ENCODE results near the gene TLN1. TPM values are rescaled to one million over a fixed set of nuclear protein-coding genes. Genes with fewer than 3 reads are reported as not detected.
A peak's percentile ranks its signal among the peaks of the same experiment; 100 is the strongest.

TLN1 gene
- polyA plus RNA-seq, 3 donors = 46.6 to 251 (median 93.0) TPM

DNA sequence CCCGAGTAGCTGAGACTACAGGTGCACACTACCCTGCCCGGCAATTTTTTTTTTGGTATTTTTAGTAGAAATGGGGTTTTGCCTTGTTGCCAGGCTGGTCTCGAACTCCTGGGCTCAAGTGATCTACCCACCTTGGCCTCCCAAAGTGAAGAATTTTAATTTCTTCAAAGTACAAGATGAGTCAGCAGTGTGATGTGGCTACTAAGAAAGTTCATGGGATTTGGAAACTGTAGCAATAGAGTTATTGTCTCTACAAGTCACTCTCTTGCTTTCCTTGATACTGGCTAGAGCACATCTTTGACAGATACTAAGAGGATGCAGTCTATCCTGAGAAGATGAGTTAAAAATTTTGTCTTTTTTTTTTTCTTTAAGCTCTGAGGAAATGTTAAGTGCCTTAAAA is 2.1 kb upstream of the TLN1 start:
- Histone ChIP-seq H3K27me3 (ENCODE audit: control insufficient read depth in 2 of 2, insufficient read depth in 2 of 2, low read length in 2 of 2) (no peaks in the 10 kb centered on the region), H3K9ac (ENCODE audit: insufficient read depth, low read length, poor library complexity, severe bottlenecking) (no peak overlapping the region), H2AFZ (ENCODE audit: insufficient read depth, low read depth, low read length, poor library complexity, severe bottlenecking) (no peak overlapping the region), H3K4me3 (replicated peaks in 1 of 3; ENCODE audit: low read depth in 2 of 3, low read length in 3 of 3) (no peak overlapping the region), H3K4me2 (replicated peaks; ENCODE audit: extremely low read depth, low read length, poor library complexity, severe bottlenecking) (no peak overlapping the region), H3K4me1 (ENCODE audit: control insufficient read depth in 1 of 2, insufficient read depth in 2 of 2, low read length in 2 of 2) (peaks cover 39 to 47% of the 10 kb centered on the region in 2 donors), H4K20me1 (ENCODE audit: insufficient read depth, low read length) (peaks cover 55% of the 10 kb centered on the region), H3K27ac (ENCODE audit: low read depth in 1 of 2, low read length in 2 of 2) (no peak overlapping the region), H3K36me3 (replicated peaks in 1 of 2; ENCODE audit: control insufficient read depth in 1 of 2, insufficient read depth in 2 of 2, low read length in 2 of 2) (peaks cover 37 to 47% of the 10 kb centered on the region in 2 donors), H3K79me2 (ENCODE audit: insufficient read depth, low read length) (peaks cover 42% of the 10 kb centered on the region), H3K9me3 (replicated peaks in 1 of 2; ENCODE audit: control insufficient read depth in 1 of 2, insufficient read depth in 1 of 2, low read length in 2 of 2) (no peaks in the 10 kb centered on the region)
- Mint-ChIP-seq H3K4me1 (peaks cover 21% of the 10 kb centered on the region), H3K27me3 (ENCODE audit: low read depth in 3 of 3) (peaks cover 0 to 6% (median 0%) of the 10 kb centered on the region in 3 donors), H3K4me3 (no peak overlapping the region), H3K9me3 (peaks cover 0 to 2% (median 0%) of the 10 kb centered on the region in 7 donors), H3K36me3 (peaks cover 36 to 53% of the 10 kb centered on the region in 2 donors), H3K27ac (peak overlapping the region in 1 of 7 donors; percentile 27)
- WGBS (ENCODE audit: insufficient coverage) = no CpG with 5 or more reads among the region's 3 CpGs
- DNase-seq = no peak
- intact Hi-C loops (cut with micrococcal nuclease) = loop anchor here (5.0 to 10.0 kb wide), 4 partner anchors 77 to 622 kb away; partner anchors contain the start of genes CCDC107 (in 1 of the 2), FAM221B (in 1 of the 2), RMRP (in 1 of the 2) and TESK1 (in 1 of the 2)
- TF ChIP-seq, protein P1, sequence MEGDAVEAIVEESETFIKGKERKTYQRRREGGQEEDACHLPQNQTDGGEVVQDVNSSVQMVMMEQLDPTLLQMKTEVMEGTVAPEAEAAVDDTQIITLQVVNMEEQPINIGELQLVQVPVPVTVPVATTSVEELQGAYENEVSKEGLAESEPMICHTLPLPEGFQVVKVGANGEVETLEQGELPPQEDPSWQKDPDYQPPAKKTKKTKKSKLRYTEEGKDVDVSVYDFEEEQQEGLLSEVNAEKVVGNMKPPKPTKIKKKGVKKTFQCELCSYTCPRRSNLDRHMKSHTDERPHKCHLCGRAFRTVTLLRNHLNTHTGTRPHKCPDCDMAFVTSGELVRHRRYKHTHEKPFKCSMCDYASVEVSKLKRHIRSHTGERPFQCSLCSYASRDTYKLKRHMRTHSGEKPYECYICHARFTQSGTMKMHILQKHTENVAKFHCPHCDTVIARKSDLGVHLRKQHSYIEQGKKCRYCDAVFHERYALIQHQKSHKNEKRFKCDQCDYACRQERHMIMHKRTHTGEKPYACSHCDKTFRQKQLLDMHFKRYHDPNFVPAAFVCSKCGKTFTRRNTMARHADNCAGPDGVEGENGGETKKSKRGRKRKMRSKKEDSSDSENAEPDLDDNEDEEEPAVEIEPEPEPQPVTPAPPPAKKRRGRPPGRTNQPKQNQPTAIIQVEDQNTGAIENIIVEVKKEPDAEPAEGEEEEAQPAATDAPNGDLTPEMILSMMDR (IDR thresholded peaks at IDR 0.05) = no peak

DNA sequence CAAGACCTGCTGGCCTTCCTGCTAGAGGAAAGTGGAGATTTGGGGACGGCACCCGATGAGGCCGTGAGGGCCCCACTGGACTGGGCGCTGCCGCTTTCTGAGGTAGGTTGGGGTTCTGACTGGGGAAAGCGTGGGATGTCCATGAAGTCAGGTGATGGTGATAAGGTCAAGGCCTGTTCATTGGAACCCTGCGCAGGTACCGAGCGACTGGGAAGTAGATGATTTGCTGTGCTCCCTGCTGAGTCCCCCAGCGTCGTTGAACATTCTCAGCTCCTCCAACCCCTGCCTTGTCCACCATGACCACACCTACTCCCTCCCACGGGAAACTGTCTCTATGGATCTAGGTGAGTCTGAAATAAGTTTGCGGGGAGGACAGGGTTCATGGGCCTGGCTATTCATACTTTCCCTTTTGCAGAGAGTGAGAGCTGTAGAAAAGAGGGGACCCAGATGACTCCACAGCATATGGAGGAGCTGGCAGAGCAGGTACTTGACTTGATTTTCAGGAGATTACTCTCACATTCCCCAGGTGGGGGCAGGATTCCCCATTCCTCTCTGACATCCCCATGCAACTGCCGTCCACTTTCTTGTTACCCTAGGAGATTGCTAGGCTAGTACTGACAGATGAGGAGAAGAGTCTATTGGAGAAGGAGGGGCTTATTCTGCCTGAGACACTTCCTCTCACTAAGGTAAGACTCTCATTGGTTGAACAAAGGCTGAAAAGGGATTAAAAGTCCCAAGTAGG is 976 bp upstream of the TLN1 start:
- Mint-ChIP-seq H3K27ac (peak overlapping the region in 6 of 7 donors; percentile 94 to 99 (median 96)), H3K4me3 (peak overlapping the region in 1 of 2 donors; percentile 92), H3K4me1 (peaks cover 21% of the 10 kb centered on the region), H3K9me3 (peaks cover 0 to 1% (median 0%) of the 10 kb centered on the region in 7 donors), H3K27me3 (ENCODE audit: low read depth in 3 of 3) (peaks cover 0 to 6% (median 0%) of the 10 kb centered on the region in 3 donors), H3K36me3 (peaks cover 25 to 42% of the 10 kb centered on the region in 2 donors)
- Histone ChIP-seq H3K9ac (ENCODE audit: insufficient read depth, low read length, poor library complexity, severe bottlenecking) (peak overlapping the region; percentile 75), H3K4me1 (ENCODE audit: control insufficient read depth in 1 of 2, insufficient read depth in 2 of 2, low read length in 2 of 2) (peaks cover 50 to 58% of the 10 kb centered on the region in 2 donors), H3K4me3 (replicated peaks in 1 of 3; ENCODE audit: low read depth in 2 of 3, low read length in 3 of 3) (peak overlapping the region; percentile 64 to 95 (median 72)), H3K27ac (ENCODE audit: low read depth in 1 of 2, low read length in 2 of 2) (peak overlapping the region; percentile 89 to 95), H3K9me3 (replicated peaks in 1 of 2; ENCODE audit: control insufficient read depth in 1 of 2, insufficient read depth in 1 of 2, low read length in 2 of 2) (no peaks in the 10 kb centered on the region), H3K79me2 (ENCODE audit: insufficient read depth, low read length) (peaks cover 53% of the 10 kb centered on the region), H3K36me3 (replicated peaks in 1 of 2; ENCODE audit: control insufficient read depth in 1 of 2, insufficient read depth in 2 of 2, low read length in 2 of 2) (peaks cover 26 to 41% of the 10 kb centered on the region in 2 donors), H3K4me2 (replicated peaks; ENCODE audit: extremely low read depth, low read length, poor library complexity, severe bottlenecking) (peak overlapping the region; percentile 95), H4K20me1 (ENCODE audit: insufficient read depth, low read length) (peaks cover 57% of the 10 kb centered on the region), H2AFZ (ENCODE audit: insufficient read depth, low read depth, low read length, poor library complexity, severe bottlenecking) (peak overlapping the region; percentile 89), H3K27me3 (ENCODE audit: control insufficient read depth in 2 of 2, insufficient read depth in 2 of 2, low read length in 2 of 2) (no peaks in the 10 kb centered on the region)
- peak in 2 of 3 donors; percentile 33 to 41 for DNase-seq
- WGBS (ENCODE audit: insufficient coverage) = 0% methylated on average over 6 of the region's 14 CpGs
- TF ChIP-seq, protein P1 (IDR thresholded peaks at IDR 0.05) = no peak
- intact Hi-C loops (cut with micrococcal nuclease) = loop anchor here (2.0 to 10.0 kb wide), 5 partner anchors 16 to 621 kb away; partner anchors contain the start of genes GBA2 (in 2 of the 2), RGP1 (in 2 of the 2), CCDC107 (in 1 of the 2) and FAM221B (in 1 of the 2)

All from CD14-positive monocyte (primary cell).